Measurements from ENCODE around the gene GLYATL1B. TPM values are rescaled to one million over a fixed set of nuclear protein-coding genes. Genes with fewer than 3 reads are reported as not detected.
"Not testable (repeated sequence)": the region's sequence is repeated elsewhere in the genome, so short reads cannot be mapped to it uniquely, and the experiment has no call there.

GLYATL1B gene
- polyA plus RNA-seq, 1 experiment, result not detected

DNA sequence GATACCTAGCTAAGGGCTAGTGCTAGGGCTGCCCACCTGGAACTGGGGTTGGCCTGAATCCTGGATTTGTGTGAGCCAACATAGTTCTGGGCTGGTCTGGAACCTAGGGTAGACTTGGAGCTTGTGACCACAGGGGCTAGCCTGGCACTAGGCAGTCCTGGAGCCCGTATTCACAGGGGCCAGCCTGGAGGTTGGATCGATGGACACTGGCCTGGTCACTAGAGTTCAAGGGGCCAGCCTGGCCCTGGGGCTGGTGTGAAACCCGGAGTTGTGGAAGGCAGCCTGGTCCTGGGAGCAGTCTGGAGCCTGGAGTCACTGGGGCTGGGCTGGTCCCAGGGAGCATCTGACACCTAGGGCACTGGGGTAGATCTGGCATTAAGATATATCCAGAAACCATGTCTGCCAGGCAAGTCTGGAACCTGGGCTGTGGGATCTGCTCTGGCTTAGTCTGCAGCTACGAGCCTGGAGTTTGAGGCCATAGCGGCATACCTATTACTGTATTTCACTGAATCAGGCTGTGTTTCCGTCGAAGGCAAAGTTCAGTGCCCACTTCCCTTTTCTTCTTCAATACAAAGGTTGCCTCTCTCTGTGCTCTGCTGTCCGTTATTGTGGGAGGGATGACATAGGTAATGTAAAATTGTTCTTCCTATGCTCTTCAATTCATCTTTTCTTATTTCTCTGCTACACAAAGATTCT lies 9.1 kb upstream of the GLYATL1B start:
- no peak for DNase-seq (ENCODE audit: low read depth)
- POLR2A ChIA-PET, result no interaction called here
- Histone ChIP-seq H3K4me3 (ENCODE audit: low read depth, low read length) (no peak overlapping the region), H3K36me3 (ENCODE audit: control insufficient read depth, insufficient read depth, low read length) (no peaks in the 10 kb centered on the region), H3K27me3 (ENCODE audit: control insufficient read depth, insufficient read depth, low read length) (no peaks in the 10 kb centered on the region)
- TF ChIP-seq, protein P1, sequence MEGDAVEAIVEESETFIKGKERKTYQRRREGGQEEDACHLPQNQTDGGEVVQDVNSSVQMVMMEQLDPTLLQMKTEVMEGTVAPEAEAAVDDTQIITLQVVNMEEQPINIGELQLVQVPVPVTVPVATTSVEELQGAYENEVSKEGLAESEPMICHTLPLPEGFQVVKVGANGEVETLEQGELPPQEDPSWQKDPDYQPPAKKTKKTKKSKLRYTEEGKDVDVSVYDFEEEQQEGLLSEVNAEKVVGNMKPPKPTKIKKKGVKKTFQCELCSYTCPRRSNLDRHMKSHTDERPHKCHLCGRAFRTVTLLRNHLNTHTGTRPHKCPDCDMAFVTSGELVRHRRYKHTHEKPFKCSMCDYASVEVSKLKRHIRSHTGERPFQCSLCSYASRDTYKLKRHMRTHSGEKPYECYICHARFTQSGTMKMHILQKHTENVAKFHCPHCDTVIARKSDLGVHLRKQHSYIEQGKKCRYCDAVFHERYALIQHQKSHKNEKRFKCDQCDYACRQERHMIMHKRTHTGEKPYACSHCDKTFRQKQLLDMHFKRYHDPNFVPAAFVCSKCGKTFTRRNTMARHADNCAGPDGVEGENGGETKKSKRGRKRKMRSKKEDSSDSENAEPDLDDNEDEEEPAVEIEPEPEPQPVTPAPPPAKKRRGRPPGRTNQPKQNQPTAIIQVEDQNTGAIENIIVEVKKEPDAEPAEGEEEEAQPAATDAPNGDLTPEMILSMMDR (IDR thresholded peaks at IDR 0.05; ENCODE audit: insufficient read depth, low read depth, low read length), result no peak
- CTCF ChIA-PET, result interaction anchor here (1.0 to 1.6 kb wide), 3 partner anchors 20 to 81 kb away, joined by 3 to 6 read pairs (median 3); no protein-coding TSS in a partner anchor

- TF ChIP-seq, protein P1 (IDR thresholded peaks at IDR 0.05; ENCODE audit: insufficient read depth, low read depth, low read length), result no peak
- no peaks in the 10 kb centered on the region for H3K36me3 ChIP-seq (ENCODE audit: control insufficient read depth, insufficient read depth, low read length)
- no peaks in the 10 kb centered on the region for H3K27me3 ChIP-seq (ENCODE audit: control insufficient read depth, insufficient read depth, low read length)
- CTCF ChIA-PET, result no interaction called here
- no peak for DNase-seq (ENCODE audit: low read depth)
- H3K4me3 ChIP-seq (ENCODE audit: low read depth, low read length), result no peak overlapping the region
- POLR2A ChIA-PET, result no interaction called here
These were observed 7.7 kb upstream of the GLYATL1B start for GRCh38 chr11:59078435-59078834.

DNA sequence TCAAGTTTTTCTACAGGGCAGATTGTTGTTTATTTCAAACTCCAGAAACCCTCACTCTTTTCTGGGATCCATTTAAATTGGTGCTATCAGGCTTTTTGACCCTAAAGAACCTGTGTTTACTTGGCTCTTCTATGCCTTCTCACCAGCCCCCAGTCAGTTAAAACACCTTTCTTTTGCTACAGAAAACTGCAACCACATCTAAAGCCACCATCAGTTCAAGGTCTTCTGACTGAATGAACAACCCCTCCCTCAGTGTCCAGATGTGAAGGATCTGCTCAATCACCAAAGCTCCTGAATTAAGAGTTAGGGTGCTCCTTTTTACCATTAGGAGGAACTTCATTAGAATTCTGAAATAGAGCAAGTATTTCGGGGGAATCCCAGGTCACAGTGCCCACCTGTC lies 7.0 kb upstream of the GLYATL1B start:
- ChIA-PET POLR2A (no interaction called here), CTCF (interaction anchor here (1.2 to 1.6 kb wide), 2 partner anchors 12 to 57 kb away, joined by 3 to 4 read pairs; no protein-coding TSS in a partner anchor)
- TF ChIP-seq, protein P1 (IDR thresholded peaks at IDR 0.05; ENCODE audit: insufficient read depth, low read depth, low read length), result no peak
- no peaks in the 10 kb centered on the region for H3K27me3 ChIP-seq (ENCODE audit: control insufficient read depth, insufficient read depth, low read length)
- DNase-seq (ENCODE audit: low read depth), result no peak
- H3K36me3 ChIP-seq (ENCODE audit: control insufficient read depth, insufficient read depth, low read length), result no peaks in the 10 kb centered on the region
- no peak overlapping the region for H3K4me3 ChIP-seq (ENCODE audit: low read depth, low read length)

DNA sequence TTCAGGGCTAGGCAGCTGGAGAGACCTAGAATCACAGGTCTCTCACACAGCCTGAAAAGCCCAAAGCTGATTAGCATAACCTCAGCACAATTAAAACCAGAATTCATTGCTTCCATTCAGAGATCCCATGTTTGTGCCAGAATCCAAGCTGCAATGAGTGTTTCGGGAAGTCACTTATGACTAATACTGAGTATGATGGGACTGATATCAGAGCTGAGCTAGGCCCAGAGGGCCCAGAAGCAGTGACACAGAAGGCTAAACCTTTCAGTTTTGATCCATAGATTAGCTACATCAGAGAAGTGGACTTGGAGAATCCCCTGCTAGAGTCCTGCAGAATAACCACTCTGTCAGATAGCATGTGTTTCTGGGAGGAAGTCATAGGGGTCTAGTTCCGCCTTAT lies 5.7 kb upstream of the GLYATL1B start:
- not testable (repeated sequence) for H3K4me3 ChIP-seq (ENCODE audit: low read depth, low read length); DNase-seq (ENCODE audit: low read depth); H3K27me3 ChIP-seq (ENCODE audit: control insufficient read depth, insufficient read depth, low read length); H3K36me3 ChIP-seq (ENCODE audit: control insufficient read depth, insufficient read depth, low read length)
- CTCF ChIA-PET, result interaction anchor here (0.8 to 1.8 kb wide), 4 partner anchors 15 to 78 kb away, joined by 3 to 4 read pairs (median 4); no protein-coding TSS in a partner anchor
- POLR2A ChIA-PET, result interaction anchor here (0.6 kb wide), 1 partner anchor 10 kb away, joined by 3 read pairs; no protein-coding TSS in a partner anchor

DNA sequence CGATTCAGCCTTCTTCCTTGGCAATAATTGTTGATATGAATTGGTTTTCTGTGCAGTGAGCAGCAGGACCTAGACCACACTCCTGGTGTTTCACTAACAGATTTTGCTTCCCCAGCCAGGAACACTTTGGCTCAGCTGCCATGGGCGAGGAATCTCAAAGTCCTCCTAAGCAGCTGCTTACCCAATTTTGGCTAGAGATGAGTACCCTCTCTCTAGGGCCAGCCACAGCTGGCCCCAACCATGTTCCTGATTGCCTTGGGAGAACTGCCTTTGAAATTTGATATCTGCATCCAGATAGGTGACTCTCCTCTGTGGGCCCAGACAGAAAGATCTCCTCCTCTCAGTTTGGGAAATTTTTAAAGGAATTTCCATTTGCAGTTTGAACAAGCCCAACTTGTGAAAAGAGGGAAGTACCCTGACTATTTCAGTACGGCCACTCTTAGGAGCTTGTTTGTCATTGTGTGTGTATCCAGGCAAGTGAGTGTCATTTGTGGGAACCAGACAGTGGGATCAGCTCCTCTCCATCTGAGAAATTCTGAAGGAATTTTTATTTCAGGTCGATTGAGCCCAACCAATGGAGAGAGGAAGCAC lies 4.6 kb upstream of the GLYATL1B start:
- CTCF ChIA-PET, result interaction anchor here (1.8 kb wide), 1 partner anchor 14 kb away, joined by 4 read pairs; no protein-coding TSS in a partner anchor
- H3K36me3 ChIP-seq (ENCODE audit: control insufficient read depth, insufficient read depth, low read length); DNase-seq (ENCODE audit: low read depth); POLR2A ChIA-PET; H3K4me3 ChIP-seq (ENCODE audit: low read depth, low read length); H3K27me3 ChIP-seq (ENCODE audit: control insufficient read depth, insufficient read depth, low read length): not testable (repeated sequence)

DNA sequence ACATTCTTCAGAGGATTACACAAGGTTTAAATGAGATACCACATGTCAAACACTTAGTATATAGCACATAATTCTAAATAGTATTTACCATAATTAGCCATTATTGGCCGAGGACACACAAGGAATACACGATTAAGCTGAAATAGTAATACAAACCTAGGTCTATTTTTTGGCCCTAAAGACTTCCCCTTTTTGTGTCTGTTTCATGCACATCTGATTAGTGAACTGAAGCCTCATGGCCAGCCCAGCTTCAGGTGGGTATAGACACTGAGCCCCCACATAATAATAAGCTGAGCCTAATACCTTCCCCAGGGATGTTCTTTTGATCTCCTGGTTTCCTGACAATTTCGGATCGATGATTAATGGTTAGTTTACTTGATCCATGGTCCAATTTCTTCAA lies 2.1 kb downstream of the GLYATL1B start:
- CTCF ChIA-PET, result interaction anchor here (1.2 to 1.6 kb wide), 3 partner anchors 9 to 69 kb away, joined by 3 to 7 read pairs (median 7); no protein-coding TSS in a partner anchor
- Histone ChIP-seq H3K27me3 (ENCODE audit: control insufficient read depth, insufficient read depth, low read length) (no peaks in the 10 kb centered on the region), H3K4me3 (ENCODE audit: low read depth, low read length) (no peak overlapping the region), H3K36me3 (ENCODE audit: control insufficient read depth, insufficient read depth, low read length) (no peaks in the 10 kb centered on the region)
- TF ChIP-seq, protein P1 (IDR thresholded peaks at IDR 0.05; ENCODE audit: insufficient read depth, low read depth, low read length), result no peak
- POLR2A ChIA-PET, result no interaction called here
- DNase-seq (ENCODE audit: low read depth), result no peak

- DNase-seq (ENCODE audit: low read depth); POLR2A ChIA-PET; H3K4me3 ChIP-seq (ENCODE audit: low read depth, low read length); H3K27me3 ChIP-seq (ENCODE audit: control insufficient read depth, insufficient read depth, low read length); H3K36me3 ChIP-seq (ENCODE audit: control insufficient read depth, insufficient read depth, low read length): not testable (repeated sequence)
- CTCF ChIA-PET, result interaction anchor here (1.4 to 5.6 kb wide), 2 partner anchors 42 to 64 kb away, joined by 5 to 67 read pairs; no protein-coding TSS in a partner anchor
These were observed 7.5 kb downstream of the GLYATL1B start for GRCh38 chr11:59093576-59093975.

DNA sequence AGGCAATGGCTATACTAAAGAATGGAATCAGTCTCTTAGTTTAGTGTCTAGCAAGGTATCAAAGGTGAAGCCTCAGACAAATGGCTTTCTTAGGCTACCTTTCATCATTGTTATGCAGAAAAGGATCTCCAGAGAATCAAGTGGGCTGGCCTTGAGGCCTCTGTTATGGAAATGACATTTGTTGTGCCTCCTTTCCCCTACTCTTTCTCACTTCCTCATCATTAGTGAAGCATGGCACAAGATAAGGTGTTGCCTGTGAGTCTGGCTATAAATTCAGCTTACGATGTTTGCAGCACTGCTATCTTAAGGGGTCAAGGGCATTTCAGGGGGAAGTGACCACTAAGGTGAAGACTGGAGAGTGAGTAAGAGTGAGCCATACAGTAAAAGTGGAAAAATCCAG lies 9.1 kb downstream of the GLYATL1B start:
- POLR2A ChIA-PET; DNase-seq (ENCODE audit: low read depth): not testable (repeated sequence)
- CTCF ChIA-PET, result interaction anchor here (0.9 to 5.6 kb wide), 6 partner anchors 11 to 62 kb away, joined by 3 to 67 read pairs (median 17); partner anchors contain the start of gene FAM111B

More for the DNA sequence above, 9.1 kb downstream of the GLYATL1B start:
- not testable (repeated sequence) for H3K36me3 ChIP-seq (ENCODE audit: control insufficient read depth, insufficient read depth, low read length); H3K4me3 ChIP-seq (ENCODE audit: low read depth, low read length); H3K27me3 ChIP-seq (ENCODE audit: control insufficient read depth, insufficient read depth, low read length)
